Endodermal cell (in vitro differentiated cells): Measurements from ENCODE around the gene RLN1. TPM values are rescaled to one million over a fixed set of nuclear protein-coding genes. Genes with fewer than 3 reads are reported as not detected.
"Not testable (repeated sequence)": the region's sequence is repeated elsewhere in the genome, so short reads cannot be mapped to it uniquely, and the experiment has no call there.

ENCODE experiments used
- DNase-seq: peaks from one replicate; pipeline ENCODE4 v3.0.0-alpha.2; 2017
- H3K27ac ChIP-seq: 2 replicates; pipeline ENCODE4 v1.5.1; 2013; ENCODE audit warnings: mild to moderate bottlenecking, low read depth, low read length, moderate library complexity
- H3K27me3 ChIP-seq: 2 replicates; pipeline ENCODE4 v1.6.1; 2013; ENCODE audit warnings: mild to moderate bottlenecking, low read length, moderate library complexity; ENCODE audit not compliant: insufficient read depth, control insufficient read depth, poor library complexity, severe bottlenecking
- H3K36me3 ChIP-seq: 2 replicates; pipeline ENCODE4 v1.7.0; 2013; ENCODE audit warnings: mild to moderate bottlenecking, low read length, moderate library complexity; ENCODE audit not compliant: control insufficient read depth, insufficient read depth
- H3K4me1 ChIP-seq: one replicate; pipeline ENCODE4 v1.7.0; 2013; ENCODE audit warnings: low read length; ENCODE audit not compliant: control insufficient read depth, insufficient read depth
- H3K4me3 ChIP-seq: 2 replicates; pipeline ENCODE4 v1.5.1; 2013; ENCODE audit warnings: mild to moderate bottlenecking, low read length, moderate library complexity
- H3K9ac ChIP-seq: 2 replicates; pipeline ENCODE4 v1.6.1; 2013; ENCODE audit warnings: mild to moderate bottlenecking, low read length, moderate library complexity; ENCODE audit not compliant: poor library complexity, severe bottlenecking; ENCODE audit errors: extremely low read depth
- H3K9me3 ChIP-seq: 2 replicates; pipeline ENCODE4 v1.6.1; 2013; ENCODE audit warnings: mild to moderate bottlenecking, low read length, moderate library complexity; ENCODE audit not compliant: control insufficient read depth
- H3K27ac Mint-ChIP-seq: 2 replicates; pipeline ENCODE4 v1.8.0; 2020; ENCODE audit warnings: mixed read lengths
- H3K27me3 Mint-ChIP-seq: 2 replicates; pipeline ENCODE4 v1.8.0; 2021; ENCODE audit warnings: mild to moderate bottlenecking, mixed read lengths; ENCODE audit not compliant: insufficient read depth
- H3K36me3 Mint-ChIP-seq: 2 replicates; pipeline ENCODE4 v1.8.0; 2020; ENCODE audit warnings: low read depth, mixed read lengths
- H3K4me1 Mint-ChIP-seq: 2 replicates; pipeline ENCODE4 v1.8.0; 2020; ENCODE audit warnings: mixed read lengths
- H3K4me3 Mint-ChIP-seq: 2 replicates; pipeline ENCODE4 v1.8.0; 2020; ENCODE audit warnings: mild to moderate bottlenecking, moderate library complexity, mixed read lengths
- H3K9me3 Mint-ChIP-seq: 2 replicates; pipeline ENCODE4 v1.8.0; 2020; ENCODE audit warnings: mild to moderate bottlenecking, mixed read lengths
- WGBS, 2 experiments: methylation state at CpG; one replicate each; pipeline versions ENCODE4 v1.1.5 to v1.1.7; 2013; ENCODE audit warnings: missing lambda C conversion rate in 2 of 2, mixed read lengths in 1 of 2; ENCODE audit not compliant: insufficient coverage in 1 of 2, insufficient read length in 1 of 2; 5-methylcytosine and 5-hydroxymethylcytosine counted together
- total RNA-seq, 2 donors: library from RNA; stranded (reverse); fragmentation: NEBNext Ultra II Directional in 1 of 2; extraction: Animal tissue kit (Norgen Biotek cat#: 25700) in 1 of 2; gene quantifications; 2 replicates in 1 of 2; 3 replicates in 1 of 2; pipeline ENCODE4 v1.2.1, GENCODE V29; 2021
- TF ChIP-seq, protein P1 (sequence below): fragments of 200-600 bp; sonication (generic); conservative IDR thresholded peaks from 2 replicates; pipeline ENCODE4 v1.5.0; 2021; ENCODE audit warnings: antibody characterized with exemption, mild to moderate bottlenecking

RLN1 gene
- total RNA-seq, 2 donors from 2014 or later, result 0.97 to 0.99 TPM

DNA sequence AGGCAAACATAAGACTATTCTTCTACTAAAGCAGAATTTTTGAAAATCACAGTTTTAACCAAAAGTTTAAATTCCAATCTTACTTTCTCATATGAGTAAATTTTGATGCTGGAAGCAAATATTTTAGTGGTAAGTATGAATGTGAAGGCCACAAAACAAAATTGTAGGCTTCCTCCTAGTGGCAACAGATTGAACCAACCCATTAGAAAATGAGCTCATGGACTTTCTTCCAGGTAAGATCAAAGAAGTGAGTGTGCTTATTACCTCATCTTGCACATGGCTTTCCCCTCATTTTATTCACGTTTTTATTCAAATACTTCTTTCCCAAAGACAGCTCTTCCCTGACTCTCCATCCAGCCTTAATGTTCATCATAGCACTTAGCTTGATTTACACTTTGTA, 18.6 kb downstream of the RLN1 start:
- no peaks in the 10 kb centered on the region for H3K36me3 Mint-ChIP-seq
- no peaks in the 10 kb centered on the region for H3K27me3 ChIP-seq
- no peak for DNase-seq
- H3K4me3 ChIP-seq, result no peak overlapping the region
- no peaks in the 10 kb centered on the region for H3K36me3 ChIP-seq
- H3K27ac ChIP-seq, result no peak overlapping the region
- H3K27me3 Mint-ChIP-seq, result no peaks in the 10 kb centered on the region
- H3K9me3 ChIP-seq, result peaks cover 6% of the 10 kb centered on the region
- H3K4me3 Mint-ChIP-seq, result no peak overlapping the region
- H3K9me3 Mint-ChIP-seq, result peaks cover 4% of the 10 kb centered on the region
- H3K9ac ChIP-seq, result no peak overlapping the region
- no peaks in the 10 kb centered on the region for H3K4me1 Mint-ChIP-seq
- TF ChIP-seq, protein P1, sequence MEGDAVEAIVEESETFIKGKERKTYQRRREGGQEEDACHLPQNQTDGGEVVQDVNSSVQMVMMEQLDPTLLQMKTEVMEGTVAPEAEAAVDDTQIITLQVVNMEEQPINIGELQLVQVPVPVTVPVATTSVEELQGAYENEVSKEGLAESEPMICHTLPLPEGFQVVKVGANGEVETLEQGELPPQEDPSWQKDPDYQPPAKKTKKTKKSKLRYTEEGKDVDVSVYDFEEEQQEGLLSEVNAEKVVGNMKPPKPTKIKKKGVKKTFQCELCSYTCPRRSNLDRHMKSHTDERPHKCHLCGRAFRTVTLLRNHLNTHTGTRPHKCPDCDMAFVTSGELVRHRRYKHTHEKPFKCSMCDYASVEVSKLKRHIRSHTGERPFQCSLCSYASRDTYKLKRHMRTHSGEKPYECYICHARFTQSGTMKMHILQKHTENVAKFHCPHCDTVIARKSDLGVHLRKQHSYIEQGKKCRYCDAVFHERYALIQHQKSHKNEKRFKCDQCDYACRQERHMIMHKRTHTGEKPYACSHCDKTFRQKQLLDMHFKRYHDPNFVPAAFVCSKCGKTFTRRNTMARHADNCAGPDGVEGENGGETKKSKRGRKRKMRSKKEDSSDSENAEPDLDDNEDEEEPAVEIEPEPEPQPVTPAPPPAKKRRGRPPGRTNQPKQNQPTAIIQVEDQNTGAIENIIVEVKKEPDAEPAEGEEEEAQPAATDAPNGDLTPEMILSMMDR, result peak; percentile 39
- H3K27ac Mint-ChIP-seq, result no peak overlapping the region
- H3K4me1 ChIP-seq, result no peaks in the 10 kb centered on the region
- 57 to 64% methylated on average over 1 of the region's 1 CpG for WGBS, 2 experiments

DNA sequence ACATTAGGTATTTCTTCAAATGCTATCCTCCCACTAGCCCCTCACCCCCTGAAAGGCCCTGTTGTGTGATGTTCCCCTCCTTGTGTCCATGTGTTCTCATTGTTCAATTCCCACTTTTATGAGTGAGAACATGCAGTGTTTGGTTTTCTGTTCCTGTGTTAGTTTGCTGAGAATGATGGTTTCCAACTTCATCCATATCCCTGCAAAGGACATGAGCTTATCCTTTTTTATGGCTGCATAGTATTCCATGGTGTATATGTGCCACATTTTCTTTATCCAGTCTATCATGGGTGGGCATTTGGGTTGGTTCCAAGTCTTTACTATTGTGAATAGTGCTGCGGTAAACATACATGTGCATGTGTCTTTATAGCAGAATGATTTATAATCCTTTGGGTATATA, 23.3 kb downstream of the RLN1 start:
- H3K4me3 ChIP-seq, H3K4me1 ChIP-seq, H3K27ac Mint-ChIP-seq, H3K36me3 ChIP-seq, H3K27me3 Mint-ChIP-seq, H3K9ac ChIP-seq, H3K27me3 ChIP-seq, H3K4me1 Mint-ChIP-seq, H3K27ac ChIP-seq, DNase-seq, H3K4me3 Mint-ChIP-seq, H3K36me3 Mint-ChIP-seq: not testable (repeated sequence)
- WGBS, 2 experiments, result 92% methylated on average over 1 of the region's 1 CpG; no CpG with 5 or more reads in 1 of the 2 experiments
- peaks cover 12% of the 10 kb centered on the region for H3K9me3 Mint-ChIP-seq
- peaks cover 22% of the 10 kb centered on the region for H3K9me3 ChIP-seq

DNA sequence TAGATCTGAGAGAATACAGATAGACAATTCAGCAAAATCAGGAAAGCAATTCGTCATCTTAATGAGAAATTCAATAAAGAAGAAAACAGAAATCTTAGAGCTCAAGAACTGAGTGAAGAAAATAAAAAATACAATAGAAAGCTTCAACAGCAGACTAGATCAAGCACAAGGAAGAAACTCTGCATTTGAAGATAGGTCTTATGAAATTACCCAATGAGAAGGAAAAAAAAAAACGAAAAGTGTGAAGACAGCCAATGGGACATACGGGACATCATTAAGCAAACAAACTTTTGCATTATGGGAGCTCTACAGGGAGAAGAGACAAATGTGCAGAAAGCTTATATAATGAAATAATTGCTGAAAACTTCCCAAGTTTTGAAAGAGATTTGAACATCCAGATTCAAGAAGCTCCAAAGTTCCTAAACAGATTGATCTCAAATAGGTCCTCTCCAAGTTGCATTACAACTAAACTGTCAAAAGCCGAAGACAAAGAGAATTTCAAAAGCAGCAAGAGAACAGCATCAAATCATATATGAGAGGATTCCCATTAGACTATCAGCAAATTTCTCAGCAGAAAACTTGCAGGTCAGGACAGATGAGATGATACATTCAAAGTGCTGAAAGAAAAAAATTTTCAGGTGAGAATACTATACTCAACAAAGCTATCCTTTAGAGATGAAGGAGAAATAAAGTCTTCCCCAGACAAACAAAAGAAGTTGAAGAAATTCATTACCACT, 24.3 kb downstream of the RLN1 start:
- TF ChIP-seq, protein P1, result no peak
- Histone ChIP-seq H3K4me1 (no peaks in the 10 kb centered on the region), H3K9me3 (peaks cover 22% of the 10 kb centered on the region), H3K27ac (no peak overlapping the region), H3K4me3 (no peak overlapping the region), H3K9ac (no peak overlapping the region), H3K36me3 (no peaks in the 10 kb centered on the region), H3K27me3 (no peaks in the 10 kb centered on the region)
- no peaks in the 10 kb centered on the region for H3K36me3 Mint-ChIP-seq
- H3K27me3 Mint-ChIP-seq, result peaks cover 2% of the 10 kb centered on the region
- H3K27ac Mint-ChIP-seq, result no peak overlapping the region
- WGBS, 2 experiments, result 46 to 65% methylated on average over 3 to 4 of the region's 4 CpGs
- no peak overlapping the region for H3K4me3 Mint-ChIP-seq
- no peak for DNase-seq
- no peaks in the 10 kb centered on the region for H3K4me1 Mint-ChIP-seq
- peaks cover 12% of the 10 kb centered on the region for H3K9me3 Mint-ChIP-seq

DNA sequence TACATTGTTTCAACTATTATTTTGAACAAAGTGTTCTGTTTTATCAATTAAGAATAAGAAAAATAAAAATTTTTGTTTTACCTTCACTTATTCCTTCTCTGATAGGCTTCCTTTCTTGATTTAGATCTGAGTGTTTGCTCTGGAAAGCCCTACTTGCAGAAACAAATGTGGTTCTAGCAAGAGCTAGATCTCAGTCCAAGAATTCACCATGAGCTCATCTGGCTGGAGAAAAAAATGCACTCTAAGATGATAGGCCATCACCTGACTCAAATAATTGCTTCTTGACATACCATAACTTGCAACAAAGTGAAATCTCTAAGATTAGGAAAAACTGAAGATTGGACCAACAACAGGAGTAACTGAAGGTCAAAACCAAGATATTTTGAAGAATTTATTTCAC, 28.8 kb downstream of the RLN1 start:
- H3K4me3 ChIP-seq, result no peak overlapping the region
- H3K4me1 ChIP-seq, result no peaks in the 10 kb centered on the region
- Mint-ChIP-seq H3K4me1 (no peaks in the 10 kb centered on the region), H3K27ac (no peak overlapping the region), H3K27me3 (peaks cover 2% of the 10 kb centered on the region), H3K9me3 (peaks cover 8% of the 10 kb centered on the region), H3K4me3 (no peak overlapping the region), H3K36me3 (no peaks in the 10 kb centered on the region)
- peaks cover 13% of the 10 kb centered on the region for H3K9me3 ChIP-seq
- H3K27ac ChIP-seq, result no peak overlapping the region
- TF ChIP-seq, protein P1, result no peak
- H3K27me3 ChIP-seq, result no peaks in the 10 kb centered on the region
- no peaks in the 10 kb centered on the region for H3K36me3 ChIP-seq
- no peak overlapping the region for H3K9ac ChIP-seq
- no peak for DNase-seq
